SK-N-SH (cell line): Measurements from ENCODE around the gene LIMA1. TPM values are rescaled to one million over a fixed set of nuclear protein-coding genes. Genes with fewer than 3 reads are reported as not detected.

ENCODE experiments used
- CTCF ChIA-PET: fragments of 300-600, 350-600 bp; formaldehyde crosslinking; extraction: SDS; loops from one replicate; lab custom pipeline; 2021; lab: Yijun Ruan, JAX
- POLR2A ChIA-PET: fragments of 350-600 bp; sonication (Branson Sonifier 250); formaldehyde crosslinking; extraction: SDS; loops from one replicate; lab custom pipeline; 2020; ENCODE audit warnings: antibody characterized with exemption, inconsistent platforms; lab: Yijun Ruan, JAX
- DNase-seq: peaks from one replicate; pipeline ENCODE4 v3.0.0; 2012
- H2AFZ ChIP-seq: fragments of 200-600 bp; sonication (generic); 2 replicates; pipeline ENCODE4 v1.8.1; 2016; ENCODE audit warnings: antibody characterized with exemption, mild to moderate bottlenecking, low read depth
- H3F3A ChIP-seq: fragments of 200-600 bp; sonication (generic); replicated peaks from 2 replicates; pipeline ENCODE3; 2016; ENCODE audit warnings: antibody characterized with exemption, mild to moderate bottlenecking; ENCODE audit not compliant: insufficient read depth
- H3K27ac ChIP-seq, 2 experiments: fragments of 200-500 bp in 1 of 2; fragments of 200-600 bp in 1 of 2; sonication (Bioruptor generic) in 1 of 2; sonication (generic), shearing (Covaris generic) in 1 of 2; 2 replicates each; pipeline versions ENCODE4 v1.5.1 to v1.6.1; 2014 to 2016; ENCODE audit warnings: low read depth in 2 of 2, inconsistent platforms in 1 of 2, low read length in 1 of 2, mild to moderate bottlenecking in 1 of 2, mixed read lengths in 1 of 2
- H3K27me3 ChIP-seq: fragments of 200-600 bp; sonication (generic), shearing (Covaris generic); 2 replicates; pipeline ENCODE4 v1.6.1; 2016; ENCODE audit warnings: mixed run types; ENCODE audit not compliant: insufficient read depth
- H3K36me3 ChIP-seq, 2 experiments: fragments of 200-500 bp in 1 of 2; fragments of 200-600 bp in 1 of 2; sonication (Bioruptor generic) in 1 of 2; sonication (generic) in 1 of 2; replicated peaks in 1 of 2; 2 replicates each; pipeline versions ENCODE3 to v1.5.1; 2014 to 2016; ENCODE audit warnings: low read length in 1 of 2, mild to moderate bottlenecking in 1 of 2; ENCODE audit not compliant: insufficient read depth in 2 of 2, control insufficient read depth in 1 of 2
- H3K4me1 ChIP-seq, 2 experiments: fragments of 200-500 bp in 1 of 2; fragments of 200-600 bp in 1 of 2; sonication (Bioruptor generic) in 1 of 2; sonication (generic), shearing (Covaris generic) in 1 of 2; 2 replicates each; pipeline versions ENCODE4 v1.5.1 to v1.6.1; 2014 to 2016; ENCODE audit warnings: low read depth in 1 of 2, low read length in 1 of 2, mixed run types in 1 of 2; ENCODE audit not compliant: insufficient read depth in 2 of 2, control insufficient read depth in 1 of 2
- H3K4me2 ChIP-seq: fragments of 200-600 bp; sonication (generic), shearing (Covaris generic); 2 replicates; pipeline ENCODE4 v1.6.1; 2017; ENCODE audit warnings: mixed run types
- H3K4me3 ChIP-seq, 2 experiments: fragments of 200-500 bp in 1 of 2; fragments of 200-600 bp in 1 of 2; sonication (Bioruptor generic) in 1 of 2; sonication (generic), shearing (Covaris generic) in 1 of 2; 2 replicates each; pipeline versions ENCODE4 v1.5.1 to v1.8.1; 2014 to 2016; ENCODE audit warnings: low read depth in 2 of 2, inconsistent platforms in 1 of 2, low read length in 1 of 2, mild to moderate bottlenecking in 1 of 2, mixed read lengths in 1 of 2, moderate library complexity in 1 of 2
- H3K79me2 ChIP-seq: fragments of 200-600 bp; sonication (generic); 2 replicates; pipeline ENCODE4 v1.8.1; 2017; ENCODE audit warnings: mild to moderate bottlenecking; ENCODE audit not compliant: insufficient read depth
- H3K9ac ChIP-seq: fragments of 200-600 bp; sonication (generic); 2 replicates; pipeline ENCODE4 v1.6.1; 2017; ENCODE audit warnings: mixed run types
- H3K9me2 ChIP-seq: fragments of 200-600 bp; sonication (generic); 2 replicates; pipeline ENCODE4 v1.6.1; 2017; ENCODE audit warnings: mixed run types
- H3K9me3 ChIP-seq: fragments of 200-600 bp; sonication (generic); 2 replicates; pipeline ENCODE4 v1.6.1; 2017; ENCODE audit warnings: mixed run types, mild to moderate bottlenecking, moderate library complexity
- H4K20me1 ChIP-seq: fragments of 200-600 bp; sonication (generic); 2 replicates; pipeline ENCODE4 v1.6.1; 2017; ENCODE audit warnings: mild to moderate bottlenecking, mixed run types; ENCODE audit not compliant: insufficient read depth
- CHD2 ChIP-seq: fragments of 150-350 bp; IDR thresholded peaks from 2 replicates; pipeline ENCODE4 v1.6.1; 2018; ENCODE audit warnings: low read length; ENCODE audit not compliant: partially characterized antibody
- ELF1 ChIP-seq: IDR thresholded peaks from 2 replicates; pipeline ENCODE4 v1.4.0; 2012
- FOSL2 ChIP-seq: IDR thresholded peaks from 2 replicates; pipeline ENCODE4 v1.4.0; 2012; ENCODE audit warnings: low read depth, mild to moderate bottlenecking, moderate library complexity, borderline replicate concordance
- GABPA ChIP-seq: IDR thresholded peaks from 2 replicates; pipeline ENCODE4 v1.4.0; 2012; ENCODE audit warnings: low read depth, mild to moderate bottlenecking
- GATA2 ChIP-seq: sonication (generic); formaldehyde crosslinking; IDR thresholded peaks from 2 replicates; pipeline ENCODE4 v1.5.0; 2020; ENCODE audit warnings: mild to moderate bottlenecking, missing genetic modification reagents
- JUND ChIP-seq: IDR thresholded peaks from 2 replicates; pipeline ENCODE4 v1.4.0; 2012
- MXI1 ChIP-seq: IDR thresholded peaks from 2 replicates; pipeline ENCODE4 v1.6.1; 2012; ENCODE audit warnings: mild to moderate bottlenecking, low read depth, low read length, improper control_type of control experiment
- RXRA ChIP-seq: IDR thresholded peaks from 2 replicates; pipeline ENCODE4 v1.4.0; 2012; ENCODE audit warnings: low read depth, mild to moderate bottlenecking, borderline replicate concordance
- SMC3 ChIP-seq: IDR thresholded peaks from 2 replicates; pipeline ENCODE4 v1.6.1; 2012; ENCODE audit warnings: low read depth, low read length, improper control_type of control experiment
- TEAD4 ChIP-seq: IDR thresholded peaks from 2 replicates; pipeline ENCODE4 v1.4.0; 2012; ENCODE audit warnings: mild to moderate bottlenecking, borderline replicate concordance; ENCODE audit not compliant: insufficient read depth
- WGBS: methylation state at CpG from one replicate; pipeline ENCODE4 v1.1.6; 2017; ENCODE audit warnings: low lambda C conversion rate; 5-methylcytosine and 5-hydroxymethylcytosine counted together
- polyA plus RNA-seq, 3 experiments: library from polyadenylated mRNA; depleted of rRNA; stranded (reverse); fragments of >200 nt; gene quantifications; 2 replicates each; pipeline ENCODE4 v1.2.3, GENCODE V29; 2012
- TF ChIP-seq, protein P1 (sequence below): fragments of 200-600 bp; sonication (generic); IDR thresholded peaks from 2 replicates; pipeline ENCODE4 v1.6.1; 2017; ENCODE audit warnings: antibody characterized with exemption, mild to moderate bottlenecking, moderate library complexity
- TF ChIP-seq, protein P2 (sequence below): IDR thresholded peaks from 2 replicates; pipeline ENCODE4 v1.6.1; 2012; ENCODE audit warnings: mild to moderate bottlenecking, low read depth, low read length, moderate library complexity
- TF ChIP-seq, protein P3 (sequence below): IDR thresholded peaks from 2 replicates; pipeline ENCODE4 v1.4.0; 2012; ENCODE audit warnings: low read depth, borderline replicate concordance
- TF ChIP-seq, protein P4 (sequence below): IDR thresholded peaks from 2 replicates; pipeline ENCODE4; 2012
- TF ChIP-seq, protein P5 (sequence below): fragments of 150-350 bp; IDR thresholded peaks from 2 replicates; pipeline ENCODE4 v1.6.1; 2016; ENCODE audit warnings: mild to moderate bottlenecking, low read depth, low read length

The LIMA1 gene
- polyA plus RNA-seq, 1 of the 3 experiments (the other 2 are of a cell fraction) = 96.6 TPM

DNA sequence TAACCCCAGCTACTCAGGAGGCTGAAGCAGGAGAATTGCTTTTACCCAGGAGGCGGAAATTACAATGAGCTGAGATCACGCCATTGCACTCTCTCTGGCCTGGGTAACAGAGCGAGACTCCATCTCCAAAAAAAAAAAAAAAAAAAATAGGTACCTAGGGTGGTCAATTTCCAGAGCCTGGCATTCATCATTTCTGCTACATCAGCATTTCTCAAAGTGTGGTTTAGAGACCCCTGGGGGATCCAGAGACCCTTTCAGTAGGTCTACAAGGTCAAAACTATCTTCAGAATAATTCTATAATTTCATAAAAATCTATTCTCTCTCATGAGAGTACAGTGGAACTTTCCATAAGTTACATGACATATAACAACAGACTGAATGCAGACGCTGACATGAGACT lies 136.0 kb downstream of the LIMA1 start:
- no peak overlapping the region for H2AFZ ChIP-seq
- H3K4me3 ChIP-seq = no peak overlapping the region
- H3F3A ChIP-seq = peaks cover 9% of the 10 kb centered on the region
- H3K36me3 ChIP-seq = peaks cover 3 to 20% of the 10 kb centered on the region in 2 experiments
- 99% methylated on average over 4 of the region's 4 CpGs for WGBS
- H3K9me2 ChIP-seq = no peaks in the 10 kb centered on the region
- no peaks in the 10 kb centered on the region for H3K9me3 ChIP-seq
- H3K9ac ChIP-seq = no peak overlapping the region
- H3K4me1 ChIP-seq = no peaks in the 10 kb centered on the region
- CTCF ChIA-PET = interaction anchor here (0.6 to 6.5 kb wide), 6 partner anchors 17 to 180 kb away, joined by 3 to 38 read pairs (median 4); partner anchors contain the start of genes CERS5 and COX14
- DNase-seq = no peak
- H3K4me2 ChIP-seq = no peak overlapping the region
- H3K79me2 ChIP-seq = peaks cover 84% of the 10 kb centered on the region
- peaks cover 33% of the 10 kb centered on the region for H4K20me1 ChIP-seq
- H3K27ac ChIP-seq = no peak overlapping the region
- TF ChIP-seq, protein P1, sequence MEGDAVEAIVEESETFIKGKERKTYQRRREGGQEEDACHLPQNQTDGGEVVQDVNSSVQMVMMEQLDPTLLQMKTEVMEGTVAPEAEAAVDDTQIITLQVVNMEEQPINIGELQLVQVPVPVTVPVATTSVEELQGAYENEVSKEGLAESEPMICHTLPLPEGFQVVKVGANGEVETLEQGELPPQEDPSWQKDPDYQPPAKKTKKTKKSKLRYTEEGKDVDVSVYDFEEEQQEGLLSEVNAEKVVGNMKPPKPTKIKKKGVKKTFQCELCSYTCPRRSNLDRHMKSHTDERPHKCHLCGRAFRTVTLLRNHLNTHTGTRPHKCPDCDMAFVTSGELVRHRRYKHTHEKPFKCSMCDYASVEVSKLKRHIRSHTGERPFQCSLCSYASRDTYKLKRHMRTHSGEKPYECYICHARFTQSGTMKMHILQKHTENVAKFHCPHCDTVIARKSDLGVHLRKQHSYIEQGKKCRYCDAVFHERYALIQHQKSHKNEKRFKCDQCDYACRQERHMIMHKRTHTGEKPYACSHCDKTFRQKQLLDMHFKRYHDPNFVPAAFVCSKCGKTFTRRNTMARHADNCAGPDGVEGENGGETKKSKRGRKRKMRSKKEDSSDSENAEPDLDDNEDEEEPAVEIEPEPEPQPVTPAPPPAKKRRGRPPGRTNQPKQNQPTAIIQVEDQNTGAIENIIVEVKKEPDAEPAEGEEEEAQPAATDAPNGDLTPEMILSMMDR = no peak
- TF ChIP-seq RXRA = no peak
- TF ChIP-seq SMC3 = no peak
- TF ChIP-seq GABPA = no peak
- TF ChIP-seq, protein P2, sequence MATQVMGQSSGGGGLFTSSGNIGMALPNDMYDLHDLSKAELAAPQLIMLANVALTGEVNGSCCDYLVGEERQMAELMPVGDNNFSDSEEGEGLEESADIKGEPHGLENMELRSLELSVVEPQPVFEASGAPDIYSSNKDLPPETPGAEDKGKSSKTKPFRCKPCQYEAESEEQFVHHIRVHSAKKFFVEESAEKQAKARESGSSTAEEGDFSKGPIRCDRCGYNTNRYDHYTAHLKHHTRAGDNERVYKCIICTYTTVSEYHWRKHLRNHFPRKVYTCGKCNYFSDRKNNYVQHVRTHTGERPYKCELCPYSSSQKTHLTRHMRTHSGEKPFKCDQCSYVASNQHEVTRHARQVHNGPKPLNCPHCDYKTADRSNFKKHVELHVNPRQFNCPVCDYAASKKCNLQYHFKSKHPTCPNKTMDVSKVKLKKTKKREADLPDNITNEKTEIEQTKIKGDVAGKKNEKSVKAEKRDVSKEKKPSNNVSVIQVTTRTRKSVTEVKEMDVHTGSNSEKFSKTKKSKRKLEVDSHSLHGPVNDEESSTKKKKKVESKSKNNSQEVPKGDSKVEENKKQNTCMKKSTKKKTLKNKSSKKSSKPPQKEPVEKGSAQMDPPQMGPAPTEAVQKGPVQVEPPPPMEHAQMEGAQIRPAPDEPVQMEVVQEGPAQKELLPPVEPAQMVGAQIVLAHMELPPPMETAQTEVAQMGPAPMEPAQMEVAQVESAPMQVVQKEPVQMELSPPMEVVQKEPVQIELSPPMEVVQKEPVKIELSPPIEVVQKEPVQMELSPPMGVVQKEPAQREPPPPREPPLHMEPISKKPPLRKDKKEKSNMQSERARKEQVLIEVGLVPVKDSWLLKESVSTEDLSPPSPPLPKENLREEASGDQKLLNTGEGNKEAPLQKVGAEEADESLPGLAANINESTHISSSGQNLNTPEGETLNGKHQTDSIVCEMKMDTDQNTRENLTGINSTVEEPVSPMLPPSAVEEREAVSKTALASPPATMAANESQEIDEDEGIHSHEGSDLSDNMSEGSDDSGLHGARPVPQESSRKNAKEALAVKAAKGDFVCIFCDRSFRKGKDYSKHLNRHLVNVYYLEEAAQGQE = no peak
- no peak for TF ChIP-seq MXI1
- no peak for TF ChIP-seq GATA2 (CRISPR knock-in tag)
- TF ChIP-seq FOSL2 = no peak
- TF ChIP-seq CHD2 = no peak
- TF ChIP-seq ELF1 = no peak
- no peak for TF ChIP-seq JUND
- TF ChIP-seq, protein P3, sequence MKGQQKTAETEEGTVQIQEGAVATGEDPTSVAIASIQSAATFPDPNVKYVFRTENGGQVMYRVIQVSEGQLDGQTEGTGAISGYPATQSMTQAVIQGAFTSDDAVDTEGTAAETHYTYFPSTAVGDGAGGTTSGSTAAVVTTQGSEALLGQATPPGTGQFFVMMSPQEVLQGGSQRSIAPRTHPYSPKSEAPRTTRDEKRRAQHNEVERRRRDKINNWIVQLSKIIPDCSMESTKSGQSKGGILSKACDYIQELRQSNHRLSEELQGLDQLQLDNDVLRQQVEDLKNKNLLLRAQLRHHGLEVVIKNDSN = no peak
- TF ChIP-seq, protein P4, sequence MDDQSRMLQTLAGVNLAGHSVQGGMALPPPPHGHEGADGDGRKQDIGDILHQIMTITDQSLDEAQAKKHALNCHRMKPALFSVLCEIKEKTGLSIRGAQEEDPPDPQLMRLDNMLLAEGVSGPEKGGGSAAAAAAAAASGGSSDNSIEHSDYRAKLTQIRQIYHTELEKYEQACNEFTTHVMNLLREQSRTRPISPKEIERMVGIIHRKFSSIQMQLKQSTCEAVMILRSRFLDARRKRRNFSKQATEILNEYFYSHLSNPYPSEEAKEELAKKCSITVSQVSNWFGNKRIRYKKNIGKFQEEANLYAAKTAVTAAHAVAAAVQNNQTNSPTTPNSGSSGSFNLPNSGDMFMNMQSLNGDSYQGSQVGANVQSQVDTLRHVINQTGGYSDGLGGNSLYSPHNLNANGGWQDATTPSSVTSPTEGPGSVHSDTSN = no peak
- TF ChIP-seq TEAD4 = no peak
- TF ChIP-seq, protein P5, sequence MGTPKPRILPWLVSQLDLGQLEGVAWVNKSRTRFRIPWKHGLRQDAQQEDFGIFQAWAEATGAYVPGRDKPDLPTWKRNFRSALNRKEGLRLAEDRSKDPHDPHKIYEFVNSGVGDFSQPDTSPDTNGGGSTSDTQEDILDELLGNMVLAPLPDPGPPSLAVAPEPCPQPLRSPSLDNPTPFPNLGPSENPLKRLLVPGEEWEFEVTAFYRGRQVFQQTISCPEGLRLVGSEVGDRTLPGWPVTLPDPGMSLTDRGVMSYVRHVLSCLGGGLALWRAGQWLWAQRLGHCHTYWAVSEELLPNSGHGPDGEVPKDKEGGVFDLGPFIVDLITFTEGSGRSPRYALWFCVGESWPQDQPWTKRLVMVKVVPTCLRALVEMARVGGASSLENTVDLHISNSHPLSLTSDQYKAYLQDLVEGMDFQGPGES = no peak
- no peaks in the 10 kb centered on the region for H3K27me3 ChIP-seq
- POLR2A ChIA-PET = no interaction called here
